HG02943 (cell line): ENCODE results near the gene AACS.
A peak's percentile ranks its signal among the peaks of the same experiment; 100 is the strongest.
"Not testable (repeated sequence)": the region's sequence is repeated elsewhere in the genome, so short reads cannot be mapped to it uniquely, and the experiment has no call there.

Source experiments
- ATAC-seq: cut with Tn5 transposase; IDR thresholded peaks from one replicate; pipeline ENCODE4 v1.9.1; 2021; ENCODE audit warnings: mild to moderate bottlenecking, low read depth, moderate library complexity; ENCODE audit not compliant: unreplicated experiment

AACS gene

DNA sequence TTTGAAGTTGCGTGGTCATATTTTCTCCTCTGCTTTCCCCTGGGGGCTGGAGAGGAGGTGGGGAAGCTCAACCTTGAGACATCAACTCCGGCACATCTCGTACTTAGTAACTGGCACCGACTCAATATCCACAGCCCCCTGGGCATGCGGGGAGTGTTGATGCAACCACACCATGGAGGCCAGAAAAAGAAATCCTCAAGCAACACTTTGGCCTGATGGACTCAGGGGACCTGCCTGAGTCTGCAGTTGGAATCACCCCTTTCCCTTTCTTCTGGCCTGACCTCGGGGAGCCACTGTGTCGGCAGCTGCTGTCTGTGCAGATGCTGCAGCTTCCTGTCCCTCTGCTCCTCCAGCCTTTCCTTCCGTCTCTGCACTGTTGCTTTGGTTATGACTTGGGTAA lies 11.4 kb upstream of the AACS start:
- no peak for ATAC-seq

- no peak for ATAC-seq
Measured at GRCh38 chr12:125055591-125055990, 9.6 kb upstream of the AACS start.

- ATAC-seq: no peak
Measured at GRCh38 chr12:125056306-125056705, 8.9 kb upstream of the AACS start.

DNA sequence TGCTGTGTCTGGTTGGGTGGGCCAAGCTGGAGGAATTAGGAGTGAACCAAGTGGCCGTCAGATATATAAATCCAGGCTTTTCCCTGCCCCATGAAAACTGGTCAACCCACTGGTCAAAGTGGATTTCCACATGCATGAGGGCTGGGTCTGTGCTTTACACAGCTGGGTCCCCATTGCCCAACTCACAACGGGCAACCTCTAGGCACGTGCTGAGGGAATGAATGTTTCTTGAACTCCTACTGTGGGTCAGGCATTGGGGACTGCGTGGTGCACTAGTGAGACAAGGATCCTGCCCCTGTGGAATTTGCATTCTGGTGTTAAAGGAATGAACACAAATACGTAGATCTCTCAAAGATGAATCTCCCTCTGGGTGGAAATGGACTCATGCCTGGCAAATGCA lies 7.5 kb upstream of the AACS start:
- ATAC-seq: no peak

- ATAC-seq: no peak
Measured at GRCh38 chr12:125061229-125061628, 4.0 kb upstream of the AACS start.

DNA sequence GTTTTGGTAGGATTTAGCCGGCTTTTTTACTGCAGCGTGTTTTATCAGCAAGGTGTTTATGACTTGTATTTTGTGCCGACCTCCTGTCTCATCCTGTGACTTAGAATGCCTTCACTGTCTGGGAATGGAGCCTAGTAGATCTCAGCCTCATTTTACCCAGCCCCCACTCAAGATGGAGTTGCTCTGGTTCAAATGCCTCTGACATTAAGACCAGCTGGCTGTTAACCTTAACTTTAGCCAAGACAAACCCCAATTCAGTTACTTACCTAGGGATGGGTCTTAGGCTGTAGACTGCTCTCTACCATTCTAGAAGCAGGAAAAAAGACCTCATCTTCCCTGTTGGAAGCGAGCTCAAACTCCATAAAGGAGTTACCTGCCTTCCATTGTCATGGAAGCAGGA lies 1.7 kb upstream of the AACS start:
- not testable (repeated sequence) for ATAC-seq

DNA sequence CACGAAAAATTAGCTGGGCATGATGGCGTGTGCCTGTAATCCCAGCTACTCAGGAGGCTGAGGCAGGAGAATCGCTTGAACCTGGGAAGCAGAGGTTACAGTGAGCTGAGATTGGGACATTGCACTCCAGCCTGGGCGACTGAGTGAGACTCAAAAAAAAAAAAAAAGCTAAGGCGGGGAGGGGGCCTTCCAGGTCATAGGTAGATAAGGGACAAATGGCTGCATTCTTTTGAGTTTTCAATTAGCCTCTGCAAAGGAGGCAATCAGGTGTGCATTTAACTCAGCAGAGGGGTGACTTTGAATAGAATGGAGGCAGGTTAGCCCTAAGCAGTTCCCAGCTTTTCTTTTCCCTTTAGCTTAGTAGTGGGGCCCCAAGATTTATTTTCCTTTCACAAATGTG lies 743 bp upstream of the AACS start:
- ATAC-seq: no peak

- peak; percentile 12 for ATAC-seq
Measured at GRCh38 chr12:125065919-125066570, 810 bp downstream of the AACS start.

GRCh38 chr12:125068391-125068790 lies 3.2 kb downstream of the AACS start:
- ATAC-seq: no peak

GRCh38 chr12:125069616-125070015 lies 4.4 kb downstream of the AACS start:
- ATAC-seq: no peak

DNA sequence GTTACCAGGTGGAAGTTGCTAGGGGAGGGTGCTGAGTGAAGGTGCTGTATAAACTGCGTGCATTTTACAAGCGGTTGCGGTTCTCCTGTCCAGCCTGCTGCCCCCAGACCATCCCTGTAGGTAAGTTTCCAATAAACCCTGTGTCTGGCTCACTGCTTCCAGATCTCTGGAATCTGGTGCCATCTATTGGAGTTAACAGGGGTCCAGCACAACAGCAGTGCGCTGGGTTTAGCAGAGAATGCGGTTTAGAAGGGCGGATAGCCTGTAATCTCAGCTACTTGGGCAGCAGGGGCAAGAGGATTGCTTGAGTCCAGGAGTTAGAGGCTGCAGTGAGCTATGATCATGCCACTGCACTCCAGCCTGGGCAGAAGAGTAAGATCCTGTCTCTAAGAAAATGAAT lies 4.9 kb downstream of the AACS start:
- no peak for ATAC-seq

GRCh38 chr12:125070661-125071390 lies 5.6 kb downstream of the AACS start:
- no peak for ATAC-seq

DNA sequence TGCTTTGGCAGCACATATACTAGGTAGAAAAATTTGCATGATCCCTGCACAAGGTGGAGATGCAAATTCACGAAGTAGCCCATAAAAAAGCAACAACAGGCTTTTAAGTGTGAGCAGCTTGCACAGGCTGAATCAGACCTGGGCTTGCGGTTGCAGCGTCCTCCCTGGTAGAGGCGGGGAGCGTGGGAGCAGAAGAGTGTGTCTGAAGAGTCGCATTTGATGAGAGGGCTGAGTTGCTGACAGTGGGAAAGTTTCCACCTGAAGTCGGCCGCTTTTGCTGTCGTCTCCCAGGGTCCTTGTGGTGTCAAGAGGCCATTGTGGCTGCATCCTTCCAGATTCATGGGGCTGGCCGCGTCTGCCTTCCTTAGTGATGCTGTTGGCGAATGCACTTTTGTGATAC lies 6.2 kb downstream of the AACS start:
- no peak for ATAC-seq

DNA sequence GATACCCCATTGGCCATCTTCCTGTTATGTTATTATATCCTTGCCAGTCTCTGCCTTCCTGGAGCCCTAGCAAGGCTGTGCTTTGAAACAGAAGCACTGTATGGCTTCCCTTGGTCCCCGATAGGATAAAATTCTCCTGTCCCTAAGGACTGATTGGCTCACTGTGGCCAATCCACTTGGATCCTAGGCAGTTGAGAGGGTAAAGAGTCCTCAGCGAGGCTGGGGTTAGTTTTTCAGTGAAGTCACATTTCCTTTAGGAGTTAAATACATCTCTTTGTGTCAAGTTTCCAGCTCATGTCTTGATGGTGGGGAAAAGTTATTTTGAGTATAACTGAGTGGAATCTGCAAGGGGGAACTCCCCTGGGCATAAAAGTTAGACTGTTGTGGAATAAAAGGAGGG lies 7.3 kb downstream of the AACS start:
- ATAC-seq: no peak

- not testable (repeated sequence) for ATAC-seq
Measured at GRCh38 chr12:125074294-125074693, 9.1 kb downstream of the AACS start.

- no peak for ATAC-seq
Measured at GRCh38 chr12:125076103-125076502, 10.9 kb downstream of the AACS start.

DNA sequence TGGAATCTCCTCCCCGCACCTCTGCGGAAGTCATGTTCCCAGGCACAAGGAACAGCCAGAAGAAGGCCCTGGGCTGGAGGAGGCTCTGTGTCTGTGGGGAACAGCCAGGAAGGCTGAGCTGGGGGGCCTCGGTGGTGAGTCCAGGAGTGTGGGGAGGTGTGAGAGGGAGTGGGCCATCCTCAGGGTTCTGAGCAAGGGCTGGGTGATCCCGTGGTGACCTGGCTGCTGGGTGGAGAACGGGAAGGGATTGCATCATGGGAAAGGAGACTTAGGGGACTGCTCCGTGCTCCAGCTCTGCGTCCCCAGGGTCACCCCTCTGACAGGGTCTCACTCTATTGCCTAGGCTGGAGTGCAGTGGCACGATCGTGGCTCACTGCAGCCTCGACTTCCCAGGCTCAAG lies 13.8 kb downstream of the AACS start:
- no peak for ATAC-seq

DNA sequence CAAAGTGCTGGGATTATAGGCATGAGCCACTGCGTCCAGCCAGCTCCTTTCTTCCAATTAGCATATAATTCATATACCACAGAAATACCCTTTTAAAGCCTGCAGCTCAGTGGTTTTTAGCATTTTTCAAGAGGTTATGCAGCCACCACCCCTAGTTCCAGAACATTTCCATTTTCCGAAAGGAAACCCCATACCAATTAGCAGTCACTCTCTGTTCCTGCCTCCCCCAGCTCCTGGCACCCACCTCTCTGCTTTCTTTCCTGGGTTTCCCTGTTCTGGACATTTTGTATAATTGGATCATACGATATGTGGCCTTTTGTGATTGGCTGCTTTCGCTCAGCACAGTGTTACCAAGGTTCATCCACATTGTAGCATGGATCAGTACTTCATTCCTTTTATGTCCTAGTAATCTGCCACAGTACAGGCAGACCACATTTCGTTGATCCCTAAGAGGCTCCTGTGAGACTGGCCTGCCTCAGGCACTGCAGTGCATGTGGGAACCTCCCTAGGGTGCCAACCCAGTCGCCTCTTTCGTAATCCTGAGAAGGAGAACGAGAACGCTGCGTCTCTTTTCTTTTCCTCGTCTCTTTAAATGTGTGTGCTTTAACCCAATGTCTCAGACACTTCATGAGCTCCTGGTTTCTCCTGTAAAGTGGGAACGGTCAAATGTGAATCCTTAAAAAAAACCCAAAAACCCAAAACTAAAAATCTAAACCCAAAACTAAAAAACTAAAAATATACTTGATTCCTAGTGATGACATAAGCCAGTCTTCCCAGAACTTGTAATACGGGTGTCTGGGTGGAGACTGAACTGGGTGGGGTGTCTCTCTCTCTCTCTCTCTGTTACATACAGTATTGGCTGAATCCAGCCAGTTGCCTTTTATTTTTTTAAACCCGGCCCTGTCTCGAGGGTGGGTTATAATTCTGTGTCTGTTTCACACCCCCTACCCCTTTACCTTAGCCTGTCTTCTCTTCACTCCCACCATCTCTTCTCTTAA lies 14.7 kb downstream of the AACS start:
- no peak for ATAC-seq

DNA sequence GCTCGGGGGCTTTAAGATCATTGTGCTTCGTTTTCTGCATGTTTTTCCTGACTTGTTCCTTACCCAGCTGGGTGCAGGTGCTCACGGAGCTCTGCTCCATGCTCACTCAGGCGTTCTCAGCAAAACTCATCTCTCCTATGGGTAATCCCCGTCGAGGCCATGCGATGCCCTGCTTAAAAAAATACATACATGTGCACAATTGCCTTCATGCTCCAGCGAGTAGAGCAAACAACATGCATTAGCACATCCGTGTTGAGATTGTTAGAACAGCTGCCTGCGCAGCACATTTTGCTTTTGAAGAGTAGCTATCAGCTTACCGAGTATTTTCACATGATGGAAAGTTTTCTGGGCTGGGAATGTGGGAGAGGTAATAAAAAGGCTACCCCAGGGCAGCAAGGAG lies 16.2 kb downstream of the AACS start:
- no peak for ATAC-seq

GRCh38 chr12:125083072-125083471 lies 17.8 kb downstream of the AACS start:
- no peak for ATAC-seq

DNA sequence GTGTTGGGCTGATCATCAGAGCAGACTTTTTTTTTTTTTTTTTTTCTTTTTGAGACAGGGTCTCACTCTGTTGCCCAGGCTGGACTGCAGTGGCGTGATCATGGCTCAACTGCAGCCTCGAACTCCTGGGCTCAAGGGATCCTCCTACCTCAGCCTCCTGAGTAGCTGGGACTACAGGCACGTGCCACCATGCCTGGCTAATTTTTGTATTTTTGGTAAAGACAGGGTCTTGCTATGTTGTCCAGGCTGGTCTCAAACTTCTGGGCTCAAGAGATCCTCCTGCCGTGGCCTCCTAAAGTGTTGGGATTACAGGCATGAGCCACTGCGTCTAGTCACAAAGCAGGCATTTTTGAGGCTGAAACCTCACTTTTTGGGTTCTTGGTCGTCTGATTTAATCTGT lies 23.0 kb downstream of the AACS start:
- not testable (repeated sequence) for ATAC-seq
